ENCODE results near the gene ITFG2. TPM values are rescaled to one million over a fixed set of nuclear protein-coding genes. Genes with fewer than 3 reads are reported as not detected.

The ITFG2 gene
- total and polyA plus RNA-seq, 2 experiments from 2014 or later, result 20.9 to 23.5 TPM

- WGBS (ENCODE audit: low lambda C conversion rate, missing lambda C conversion rate), result 22% methylated on average over 10 of the region's 10 CpGs
- H4K20me1 ChIP-seq (ENCODE audit: insufficient read depth, poor library complexity, severe bottlenecking), result no peaks in the 10 kb centered on the region
- no peaks in the 10 kb centered on the region for H3K36me3 ChIP-seq (replicated peaks; ENCODE audit: insufficient read depth, low read depth)
- H2AFZ ChIP-seq, result peak overlapping the region; percentile 52
- peak; percentile 83 for DNase-seq (ENCODE audit: low spot score)
- H3K79me2 ChIP-seq, result peaks cover 27% of the 10 kb centered on the region
- peaks cover 4% of the 10 kb centered on the region for H3K4me1 ChIP-seq (ENCODE audit: insufficient read depth)
- H3K27me3 ChIP-seq, result no peaks in the 10 kb centered on the region
- H3K9me3 ChIP-seq (ENCODE audit: low read depth), result no peaks in the 10 kb centered on the region
- H3K4me2 ChIP-seq, result peak overlapping the region; percentile 85
- H3K27ac ChIP-seq, result peak overlapping the region; percentile 94
- H3K9me2 ChIP-seq (replicated peaks; ENCODE audit: insufficient read depth), result no peaks in the 10 kb centered on the region
- TF ChIP-seq EZH2phosphoT487 (IDR thresholded peaks at IDR 0.05; ENCODE audit: low read depth, severe bottlenecking, unreplicated experiment) (no peak), CTCF (IDR thresholded peaks at IDR 0.05; ENCODE audit: poor library complexity) (peak; percentile 78), EZH2 (IDR thresholded peaks at IDR 0.05; ENCODE audit: borderline replicate concordance) (no peak)
- H3K4me3 ChIP-seq, result peak overlapping the region; percentile 57
These were observed 1.0 kb downstream of the ITFG2 start for GRCh38 chr12:2813214-2814185.

GRCh38 chr12:2819810-2820209 lies 7.3 kb downstream of the ITFG2 start:
- DNase-seq (ENCODE audit: low spot score), result no peak
- no peaks in the 10 kb centered on the region for H3K9me2 ChIP-seq (replicated peaks; ENCODE audit: insufficient read depth)
- no peak overlapping the region for H3K27ac ChIP-seq
- no peaks in the 10 kb centered on the region for H3K9me3 ChIP-seq (ENCODE audit: low read depth)
- H2AFZ ChIP-seq, result no peak overlapping the region
- H3K4me2 ChIP-seq, result no peak overlapping the region
- H4K20me1 ChIP-seq (ENCODE audit: insufficient read depth, poor library complexity, severe bottlenecking), result no peaks in the 10 kb centered on the region
- no peaks in the 10 kb centered on the region for H3K4me1 ChIP-seq (ENCODE audit: insufficient read depth)
- peaks cover 12% of the 10 kb centered on the region for H3K79me2 ChIP-seq
- H3K36me3 ChIP-seq (replicated peaks; ENCODE audit: insufficient read depth, low read depth), result no peaks in the 10 kb centered on the region
- no peaks in the 10 kb centered on the region for H3K27me3 ChIP-seq
- TF ChIP-seq EZH2 (IDR thresholded peaks at IDR 0.05; ENCODE audit: borderline replicate concordance) (no peak), EZH2phosphoT487 (IDR thresholded peaks at IDR 0.05; ENCODE audit: low read depth, severe bottlenecking, unreplicated experiment) (no peak), CTCF (IDR thresholded peaks at IDR 0.05; ENCODE audit: poor library complexity) (no peak)
- H3K4me3 ChIP-seq, result no peak overlapping the region
- WGBS (ENCODE audit: low lambda C conversion rate, missing lambda C conversion rate), result 93% methylated on average over 15 of the region's 15 CpGs

GRCh38 chr12:2820432-2820831 lies 8.0 kb downstream of the ITFG2 start:
- TF ChIP-seq EZH2phosphoT487 (IDR thresholded peaks at IDR 0.05; ENCODE audit: low read depth, severe bottlenecking, unreplicated experiment) (no peak), EZH2 (IDR thresholded peaks at IDR 0.05; ENCODE audit: borderline replicate concordance) (no peak), CTCF (IDR thresholded peaks at IDR 0.05; ENCODE audit: poor library complexity) (no peak)
- Histone ChIP-seq H3K36me3 (replicated peaks; ENCODE audit: insufficient read depth, low read depth) (no peaks in the 10 kb centered on the region), H4K20me1 (ENCODE audit: insufficient read depth, poor library complexity, severe bottlenecking) (no peaks in the 10 kb centered on the region), H3K27me3 (no peaks in the 10 kb centered on the region), H3K4me3 (no peak overlapping the region), H3K79me2 (peaks cover 5% of the 10 kb centered on the region), H3K4me2 (no peak overlapping the region), H2AFZ (no peak overlapping the region), H3K9me2 (replicated peaks; ENCODE audit: insufficient read depth) (no peaks in the 10 kb centered on the region), H3K9me3 (ENCODE audit: low read depth) (no peaks in the 10 kb centered on the region), H3K27ac (no peak overlapping the region), H3K4me1 (ENCODE audit: insufficient read depth) (no peaks in the 10 kb centered on the region)
- 89% methylated on average over 9 of the region's 9 CpGs for WGBS (ENCODE audit: low lambda C conversion rate, missing lambda C conversion rate)
- DNase-seq (ENCODE audit: low spot score), result no peak

Data from hepatocyte (in vitro differentiated cells).